GM12874 (cell line): ENCODE measurements around the gene ELL.

Experiments
- TF ChIP-seq, protein P1 (sequence below): IDR thresholded peaks from 2 replicates; pipeline ENCODE4 v1.5.1; 2011; ENCODE audit warnings: low read depth, mild to moderate bottlenecking, control low read depth, low read length, moderate library complexity; ENCODE audit not compliant: insufficient read depth

ELL gene

DNA sequence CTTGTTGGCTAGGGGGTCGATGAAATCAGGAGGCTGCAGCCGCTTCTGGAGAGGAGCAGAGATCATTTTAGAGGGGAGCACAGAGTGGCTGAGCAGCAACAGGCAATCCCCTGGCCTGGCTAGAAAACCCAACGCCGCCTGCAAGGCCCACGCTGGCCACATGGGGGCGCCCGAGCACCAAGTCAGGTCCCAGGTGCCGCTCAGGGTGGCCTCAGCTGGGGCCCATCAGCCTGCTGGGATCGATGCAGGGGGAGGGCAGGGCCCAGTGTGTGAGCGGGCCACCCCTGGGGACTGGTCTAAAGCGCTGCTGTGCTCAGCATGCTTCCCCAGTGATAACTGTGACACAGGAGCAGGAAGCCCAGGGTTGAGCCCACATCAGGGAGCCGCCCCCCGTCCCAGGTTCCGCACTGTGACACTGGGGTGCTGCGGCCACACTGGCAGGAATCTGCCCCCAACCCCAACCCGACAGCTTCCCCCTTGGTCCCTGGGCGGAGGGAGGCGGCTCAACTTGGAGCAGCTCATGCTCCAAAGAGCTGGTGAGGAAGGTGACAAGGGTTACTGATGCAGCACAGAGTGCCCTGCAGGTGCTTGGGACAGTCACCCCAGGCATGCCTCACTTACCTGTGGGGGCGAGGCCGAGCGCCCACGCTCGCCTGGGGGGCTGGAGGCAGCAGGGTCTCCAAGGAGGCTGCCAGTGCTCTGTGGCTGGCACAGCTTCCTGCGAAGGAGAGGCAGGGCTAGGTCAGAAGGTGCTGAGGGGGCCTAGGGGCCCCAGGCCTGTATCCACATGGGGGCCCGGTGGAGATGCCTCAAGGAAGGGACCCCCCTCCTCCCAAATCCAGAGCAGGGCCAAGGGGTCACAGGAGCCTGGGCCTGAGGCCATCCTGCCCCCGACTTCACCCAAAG is 70.7 kb downstream of the ELL start:
- TF ChIP-seq, protein P1, sequence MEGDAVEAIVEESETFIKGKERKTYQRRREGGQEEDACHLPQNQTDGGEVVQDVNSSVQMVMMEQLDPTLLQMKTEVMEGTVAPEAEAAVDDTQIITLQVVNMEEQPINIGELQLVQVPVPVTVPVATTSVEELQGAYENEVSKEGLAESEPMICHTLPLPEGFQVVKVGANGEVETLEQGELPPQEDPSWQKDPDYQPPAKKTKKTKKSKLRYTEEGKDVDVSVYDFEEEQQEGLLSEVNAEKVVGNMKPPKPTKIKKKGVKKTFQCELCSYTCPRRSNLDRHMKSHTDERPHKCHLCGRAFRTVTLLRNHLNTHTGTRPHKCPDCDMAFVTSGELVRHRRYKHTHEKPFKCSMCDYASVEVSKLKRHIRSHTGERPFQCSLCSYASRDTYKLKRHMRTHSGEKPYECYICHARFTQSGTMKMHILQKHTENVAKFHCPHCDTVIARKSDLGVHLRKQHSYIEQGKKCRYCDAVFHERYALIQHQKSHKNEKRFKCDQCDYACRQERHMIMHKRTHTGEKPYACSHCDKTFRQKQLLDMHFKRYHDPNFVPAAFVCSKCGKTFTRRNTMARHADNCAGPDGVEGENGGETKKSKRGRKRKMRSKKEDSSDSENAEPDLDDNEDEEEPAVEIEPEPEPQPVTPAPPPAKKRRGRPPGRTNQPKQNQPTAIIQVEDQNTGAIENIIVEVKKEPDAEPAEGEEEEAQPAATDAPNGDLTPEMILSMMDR = peak; percentile 99

DNA sequence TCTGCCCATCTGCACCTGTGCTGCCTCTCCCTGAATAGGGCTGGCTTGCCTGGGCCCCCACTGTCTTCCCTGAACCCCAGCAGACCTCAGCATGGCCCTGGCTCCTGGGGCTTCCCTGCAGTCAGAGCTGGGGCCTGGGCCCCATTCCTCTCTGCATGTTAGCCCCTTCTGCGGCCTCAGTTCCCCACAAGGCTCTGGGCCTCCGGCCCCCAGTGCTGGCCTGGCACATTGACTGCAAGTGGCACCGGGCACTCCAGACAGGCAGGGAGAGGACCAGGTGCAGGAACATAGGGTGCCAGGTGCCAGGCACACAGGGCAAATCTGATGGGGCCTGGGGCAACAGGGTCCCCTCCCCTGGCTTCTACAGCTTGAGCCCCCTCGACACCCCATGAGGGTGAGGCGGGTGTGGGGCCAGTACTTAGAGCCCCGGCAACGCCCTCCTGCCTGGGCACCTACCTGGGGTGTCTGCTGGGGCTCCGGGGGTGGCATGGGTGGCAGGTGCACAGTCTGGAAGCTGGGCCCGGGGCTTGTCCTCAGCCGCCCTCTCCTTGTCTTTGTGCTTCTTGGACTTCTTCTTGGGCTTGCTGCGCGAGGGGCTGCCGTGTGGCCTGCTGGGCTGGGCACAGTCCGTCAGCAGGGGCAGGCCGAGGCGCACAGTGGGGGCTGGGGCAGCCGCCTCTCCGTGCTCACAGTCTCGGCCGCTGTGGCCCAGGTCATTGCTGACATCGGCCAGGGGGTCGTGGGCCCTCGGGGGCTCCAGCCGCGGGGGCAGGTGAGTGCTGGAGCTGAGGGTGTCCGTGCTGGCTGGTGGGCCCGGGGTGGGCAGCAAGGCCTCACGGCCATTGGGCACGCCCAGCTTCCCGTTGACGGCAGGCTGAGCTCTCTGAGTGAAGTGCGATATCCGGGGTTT is 71.6 kb downstream of the ELL start:
- TF ChIP-seq, protein P1 = no peak

DNA sequence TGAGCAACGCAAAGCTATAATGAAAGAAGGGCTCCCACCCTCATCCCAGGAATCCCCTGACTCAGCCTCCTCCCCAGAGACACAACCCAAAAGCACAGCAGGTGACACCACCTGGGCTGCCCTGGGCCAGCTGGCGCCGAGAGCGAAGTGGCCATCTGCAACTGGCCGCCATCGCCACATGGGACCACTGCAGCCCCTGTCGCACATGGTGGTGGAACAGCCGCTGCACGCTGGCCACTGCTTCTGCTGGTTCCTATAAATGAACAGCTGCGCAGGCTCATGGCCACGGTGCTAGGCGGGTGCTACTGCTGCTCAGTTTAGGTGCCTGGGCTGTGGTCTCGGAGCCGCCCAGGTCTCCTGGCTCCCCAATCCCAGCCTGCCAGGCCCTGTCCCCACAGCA is 72.3 kb downstream of the ELL start:
- TF ChIP-seq, protein P1 = no peak

DNA sequence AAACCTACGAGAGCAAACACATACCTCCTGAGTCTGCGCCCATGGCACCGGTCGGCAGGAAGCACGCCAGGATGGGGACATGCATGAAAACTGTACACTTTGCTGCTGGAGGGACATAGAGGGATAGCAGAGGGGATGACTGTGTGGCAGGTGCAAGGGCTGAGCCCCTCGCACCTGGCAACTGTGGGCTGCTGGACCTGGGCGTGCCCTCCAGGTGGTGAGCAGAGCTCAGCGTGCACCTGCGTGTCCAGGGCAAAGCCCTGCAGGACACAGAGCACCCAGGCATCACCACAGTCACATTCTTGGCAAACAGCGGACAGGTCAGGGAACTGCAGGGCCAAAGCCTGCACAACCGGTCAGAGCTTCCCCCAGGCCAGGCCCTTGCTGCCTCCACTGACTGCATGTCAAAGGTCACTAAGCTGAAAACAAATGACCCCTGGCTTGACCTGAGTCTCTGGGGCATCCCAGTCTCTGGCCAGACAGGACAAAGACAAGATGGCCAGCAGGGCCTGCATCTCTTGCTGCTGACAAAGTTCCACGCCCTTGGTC is 75.0 kb downstream of the ELL start:
- TF ChIP-seq, protein P1 = no peak

DNA sequence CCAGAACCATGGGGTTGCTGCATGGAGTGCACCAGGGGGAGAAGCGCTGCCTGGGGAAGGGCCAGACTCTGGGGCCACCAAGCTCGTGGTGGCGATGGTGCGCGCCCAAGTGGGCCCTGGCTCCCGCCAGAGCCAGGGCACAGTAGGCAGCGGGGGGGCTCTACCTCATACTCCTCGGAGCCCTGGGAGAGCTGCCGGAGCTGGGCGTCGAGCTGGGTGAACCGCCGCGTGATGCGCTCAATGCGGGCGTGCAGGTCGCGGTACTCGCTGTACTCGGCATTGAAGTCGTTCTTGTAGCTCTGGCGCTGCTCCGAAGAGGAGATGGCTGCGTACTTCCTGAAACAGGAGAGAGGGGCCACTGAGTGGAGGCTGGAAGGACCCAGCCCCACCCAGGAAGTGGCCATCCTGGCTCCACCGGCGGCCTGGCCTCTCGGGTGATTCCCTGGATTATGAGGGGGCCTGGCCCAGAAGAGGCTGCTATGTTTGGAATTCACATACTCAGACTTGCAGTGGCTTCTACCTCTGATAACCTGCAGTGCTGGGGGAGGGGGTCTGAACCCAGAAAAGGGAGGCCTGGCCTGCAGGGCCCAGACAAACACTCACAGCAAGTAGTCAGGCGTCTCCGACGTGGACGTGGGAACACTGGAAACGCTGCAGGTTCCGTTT is 75.6 kb downstream of the ELL start:
- TF ChIP-seq, protein P1 = no peak

DNA sequence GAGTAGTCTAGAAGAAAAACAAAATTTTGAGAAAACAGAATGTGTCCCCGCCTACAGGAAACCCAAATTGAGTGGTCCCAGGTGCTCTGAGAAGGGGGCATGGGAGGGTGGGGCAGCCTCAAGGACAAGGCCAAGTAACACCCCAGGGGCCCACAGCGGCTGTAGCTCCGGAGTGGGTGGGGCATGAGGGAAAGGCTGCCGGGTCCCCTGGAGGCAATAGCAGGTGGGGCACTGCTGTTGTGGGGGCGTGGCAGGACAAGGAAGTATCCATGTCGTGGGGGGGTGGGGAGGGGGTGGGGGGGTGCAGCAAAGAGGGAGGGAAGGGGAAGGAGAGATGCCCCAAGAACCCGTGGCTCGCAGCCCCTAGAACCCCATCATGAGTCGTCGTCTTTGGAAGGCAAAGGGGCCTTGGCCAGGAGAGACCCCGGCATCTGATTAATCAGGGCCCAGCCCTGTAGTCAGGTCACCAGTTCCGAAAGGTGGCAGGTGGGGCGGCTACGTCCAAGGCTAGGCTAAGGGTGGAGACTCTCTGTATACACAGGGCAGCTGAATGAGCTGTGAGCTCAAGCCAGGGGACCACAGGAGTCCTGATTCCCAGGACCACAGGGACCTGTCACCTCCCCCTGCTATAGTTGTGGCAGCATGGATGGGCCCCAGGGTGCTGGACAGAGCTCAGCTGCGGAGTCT is 76.5 kb downstream of the ELL start:
- TF ChIP-seq, protein P1 = no peak
